WTC11 (cell line): Measurements from ENCODE around the gene UMAD1. TPM values are rescaled to one million over a fixed set of nuclear protein-coding genes. Genes with fewer than 3 reads are reported as not detected.

Experiments
- ATAC-seq: fragments of 200-7000 bp; cut with Tn5 transposase; 2 replicates; pipeline ENCODE4 v1.10.0; 2021; ENCODE audit warnings: mild to moderate bottlenecking, moderate library complexity
- CTCF ChIA-PET: fragments of 300-600 bp; sonication (Branson Sonifier 250); formaldehyde crosslinking; loops from one replicate; lab custom pipeline; 2021; ENCODE audit warnings: antibody characterized with exemption; lab: Charles Lee
- POLR2A ChIA-PET: fragments of 350-600 bp; sonication (Branson Sonifier 250); formaldehyde crosslinking; loops from one replicate; lab custom pipeline; 2021; ENCODE audit warnings: antibody characterized with exemption; lab: Charles Lee
- DNase-seq: peaks from one replicate; pipeline ENCODE4 v3.0.0; 2021; ENCODE audit warnings: low spot score
- H3K27ac Mint-ChIP-seq: 2 replicates; pipeline ENCODE4 v1.8.0; 2021; ENCODE audit warnings: mixed read lengths
- H3K27me3 Mint-ChIP-seq: 2 replicates; pipeline ENCODE4 v1.8.0; 2021; ENCODE audit warnings: low read depth, mild to moderate bottlenecking, moderate library complexity, mixed read lengths
- H3K36me3 Mint-ChIP-seq: 2 replicates; pipeline ENCODE4 v1.8.0; 2021; ENCODE audit warnings: mixed read lengths
- H3K4me1 Mint-ChIP-seq: 2 replicates; pipeline ENCODE4 v1.8.0; 2022; ENCODE audit warnings: mixed read lengths
- H3K4me3 Mint-ChIP-seq: 2 replicates; pipeline ENCODE4 v1.8.0; 2021; ENCODE audit warnings: mild to moderate bottlenecking, moderate library complexity, mixed read lengths
- H3K9me3 Mint-ChIP-seq: 2 replicates; pipeline ENCODE4 v1.8.0; 2021; ENCODE audit warnings: mixed read lengths
- ATF1 ChIP-seq: sonication (generic); formaldehyde crosslinking; IDR thresholded peaks from 2 replicates; pipeline ENCODE4 v1.8.1; 2023; ENCODE audit warnings: mild to moderate bottlenecking, moderate library complexity, missing genetic modification reagents
- CDX4 ChIP-seq: fragments of 250-450 bp; sonication (Bioruptor Pico); IDR thresholded peaks from 2 replicates; pipeline ENCODE4 v1.9.0; 2021; ENCODE audit warnings: moderate library complexity, mild to moderate bottlenecking, inconsistent platforms, borderline replicate concordance
- E2F1 ChIP-seq: sonication (generic); formaldehyde crosslinking; IDR thresholded peaks from 2 replicates; pipeline ENCODE4 v1.8.0; 2022; ENCODE audit warnings: mild to moderate bottlenecking, missing genetic modification reagents
- FOXK1 ChIP-seq: sonication (generic); formaldehyde crosslinking; IDR thresholded peaks from 2 replicates; pipeline ENCODE4 v1.8.0; 2022; ENCODE audit warnings: mild to moderate bottlenecking, moderate library complexity, missing genetic modification reagents
- GRHL2 ChIP-seq: fragments of 250-450 bp; sonication (Bioruptor Pico); IDR thresholded peaks from 2 replicates; pipeline ENCODE4 v1.8.0; 2022; ENCODE audit warnings: mild to moderate bottlenecking, moderate library complexity; ENCODE audit not compliant: insufficient replicate concordance, severe bottlenecking
- HMGA2 ChIP-seq: fragments of 250-450 bp; sonication (Bioruptor Pico); IDR thresholded peaks from 2 replicates; pipeline ENCODE4 v1.4.0; 2021; ENCODE audit warnings: mild to moderate bottlenecking, moderate library complexity
- HMGXB4 ChIP-seq: sonication (generic); formaldehyde crosslinking; IDR thresholded peaks from 2 replicates; pipeline ENCODE4 v1.8.1; 2023; ENCODE audit warnings: mild to moderate bottlenecking, moderate library complexity, missing genetic modification reagents
- NR1H2 ChIP-seq: sonication (generic); formaldehyde crosslinking; IDR thresholded peaks from 2 replicates; pipeline ENCODE4 v1.9.0; 2021; ENCODE audit warnings: mild to moderate bottlenecking, moderate library complexity, missing genetic modification reagents
- OVOL2 ChIP-seq: fragments of 250-450 bp; sonication (Bioruptor Pico); IDR thresholded peaks from 2 replicates; pipeline ENCODE4 v1.9.0; 2021; ENCODE audit warnings: mild to moderate bottlenecking, borderline replicate concordance
- SMAD3 ChIP-seq: sonication (generic); formaldehyde crosslinking; IDR thresholded peaks from 2 replicates; pipeline ENCODE4 v1.8.0; 2022; ENCODE audit warnings: missing genetic modification reagents, mild to moderate bottlenecking, borderline replicate concordance
- TEAD4 ChIP-seq: sonication (generic); formaldehyde crosslinking; IDR thresholded peaks from 2 replicates; pipeline ENCODE4 v1.8.0; 2022; ENCODE audit warnings: mild to moderate bottlenecking, missing genetic modification reagents
- ZMAT4 ChIP-seq: fragments of 250-450 bp; sonication (Bioruptor Pico); IDR thresholded peaks from 2 replicates; pipeline ENCODE4 v1.9.0; 2021; ENCODE audit warnings: mild to moderate bottlenecking
- ZNF532 ChIP-seq: fragments of 250-450 bp; sonication (Bioruptor Pico); IDR thresholded peaks from 2 replicates; pipeline ENCODE4 v1.9.0; 2021; ENCODE audit warnings: mild to moderate bottlenecking, borderline replicate concordance
- ZSCAN18 ChIP-seq: fragments of 250-450 bp; sonication (Bioruptor Pico); IDR thresholded peaks from 2 replicates; pipeline ENCODE4 v2.1.2; 2022; ENCODE audit warnings: mild to moderate bottlenecking, moderate library complexity
- total RNA-seq: library from RNA; stranded (reverse); gene quantifications from 3 replicates; pipeline ENCODE4 v1.2.3, GENCODE V29; 2021

Gene UMAD1
- total RNA-seq, 1 experiment from 2014 or later: 13.0 TPM

- no peak for TF ChIP-seq CDX4
- TF ChIP-seq, all 79 proteins: peak for 0
Observed at GRCh38 chr7:7707806-7708205, 67.3 kb downstream of the UMAD1 start (continued).

- ChIA-PET POLR2A (no interaction called here), CTCF (interaction anchor here (1.0 to 2.1 kb wide), 2 partner anchors 28 to 261 kb away, joined by 3 to 6 read pairs; no protein-coding TSS in a partner anchor)
- no peaks in the 10 kb centered on the region for H3K27me3 Mint-ChIP-seq
- 0 out of 2 replicates have a peak overlapping the region, but pooled peaks have one; percentile 0 for H3K4me3 Mint-ChIP-seq
- TF ChIP-seq HMGXB4 (CRISPR knock-in tag) (no peak), GRHL2 (CRISPR knock-in tag) (no peak), ZNF532 (CRISPR knock-in tag) (no peak), OVOL2 (CRISPR knock-in tag) (no peak), TEAD4 (CRISPR knock-in tag) (no peak), ATF1 (no peak)
- H3K9me3 Mint-ChIP-seq: no peaks in the 10 kb centered on the region
- no peaks in the 10 kb centered on the region for H3K36me3 Mint-ChIP-seq
- ATAC-seq (peak; percentile 96), DNase-seq (no peak)
- peak overlapping the region; percentile 89 for H3K27ac Mint-ChIP-seq
- peaks cover 39% of the 10 kb centered on the region for H3K4me1 Mint-ChIP-seq
Observed at GRCh38 chr7:7709291-7709690, 68.7 kb downstream of the UMAD1 start.

GRCh38 chr7:7710469-7710868 is 69.9 kb downstream of the UMAD1 start:
- no peaks in the 10 kb centered on the region for H3K27me3 Mint-ChIP-seq
- no peak overlapping the region for H3K4me3 Mint-ChIP-seq
- H3K36me3 Mint-ChIP-seq: no peaks in the 10 kb centered on the region
- ChIA-PET CTCF (no interaction called here), POLR2A (no interaction called here)
- H3K9me3 Mint-ChIP-seq: no peaks in the 10 kb centered on the region
- no peak overlapping the region for H3K27ac Mint-ChIP-seq
- no peak for DNase-seq
- H3K4me1 Mint-ChIP-seq: peaks cover 38% of the 10 kb centered on the region
- TF ChIP-seq SMAD3 (CRISPR knock-in tag) (no peak), ZSCAN18 (CRISPR knock-in tag) (no peak), HMGA2 (no peak), ZMAT4 (CRISPR knock-in tag) (no peak), NR1H2 (CRISPR knock-in tag) (no peak), E2F1 (CRISPR knock-in tag) (no peak), FOXK1 (CRISPR knock-in tag) (no peak)
- ATAC-seq: no peak
